Endodermal cell (in vitro differentiated cells): ENCODE measurements around the gene DSG1. TPM values are rescaled to one million over a fixed set of nuclear protein-coding genes. Genes with fewer than 3 reads are reported as not detected.

Experiments used
- DNase-seq: peaks from one replicate; pipeline ENCODE4 v3.0.0-alpha.2; 2017
- H3K27ac ChIP-seq: 2 replicates; pipeline ENCODE4 v1.5.1; 2013; ENCODE audit warnings: mild to moderate bottlenecking, low read depth, low read length, moderate library complexity
- H3K27me3 ChIP-seq: 2 replicates; pipeline ENCODE4 v1.6.1; 2013; ENCODE audit warnings: mild to moderate bottlenecking, low read length, moderate library complexity; ENCODE audit not compliant: insufficient read depth, control insufficient read depth, poor library complexity, severe bottlenecking
- H3K36me3 ChIP-seq: 2 replicates; pipeline ENCODE4 v1.7.0; 2013; ENCODE audit warnings: mild to moderate bottlenecking, low read length, moderate library complexity; ENCODE audit not compliant: control insufficient read depth, insufficient read depth
- H3K4me1 ChIP-seq: one replicate; pipeline ENCODE4 v1.7.0; 2013; ENCODE audit warnings: low read length; ENCODE audit not compliant: control insufficient read depth, insufficient read depth
- H3K4me3 ChIP-seq: 2 replicates; pipeline ENCODE4 v1.5.1; 2013; ENCODE audit warnings: mild to moderate bottlenecking, low read length, moderate library complexity
- H3K9ac ChIP-seq: 2 replicates; pipeline ENCODE4 v1.6.1; 2013; ENCODE audit warnings: mild to moderate bottlenecking, low read length, moderate library complexity; ENCODE audit not compliant: poor library complexity, severe bottlenecking; ENCODE audit errors: extremely low read depth
- H3K9me3 ChIP-seq: 2 replicates; pipeline ENCODE4 v1.6.1; 2013; ENCODE audit warnings: mild to moderate bottlenecking, low read length, moderate library complexity; ENCODE audit not compliant: control insufficient read depth
- H3K27ac Mint-ChIP-seq: 2 replicates; pipeline ENCODE4 v1.8.0; 2020; ENCODE audit warnings: mixed read lengths
- H3K27me3 Mint-ChIP-seq: 2 replicates; pipeline ENCODE4 v1.8.0; 2021; ENCODE audit warnings: mild to moderate bottlenecking, mixed read lengths; ENCODE audit not compliant: insufficient read depth
- H3K36me3 Mint-ChIP-seq: 2 replicates; pipeline ENCODE4 v1.8.0; 2020; ENCODE audit warnings: low read depth, mixed read lengths
- H3K4me1 Mint-ChIP-seq: 2 replicates; pipeline ENCODE4 v1.8.0; 2020; ENCODE audit warnings: mixed read lengths
- H3K4me3 Mint-ChIP-seq: 2 replicates; pipeline ENCODE4 v1.8.0; 2020; ENCODE audit warnings: mild to moderate bottlenecking, moderate library complexity, mixed read lengths
- H3K9me3 Mint-ChIP-seq: 2 replicates; pipeline ENCODE4 v1.8.0; 2020; ENCODE audit warnings: mild to moderate bottlenecking, mixed read lengths
- CTCF ChIP-seq: fragments of 200-600 bp; sonication (generic); conservative IDR thresholded peaks from 2 replicates; pipeline ENCODE4 v1.5.0; 2021; ENCODE audit warnings: antibody characterized with exemption, mild to moderate bottlenecking
- WGBS, 2 experiments: methylation state at CpG; one replicate each; pipeline versions ENCODE4 v1.1.5 to v1.1.7; 2013; ENCODE audit warnings: missing lambda C conversion rate in 2 of 2, mixed read lengths in 1 of 2; ENCODE audit not compliant: insufficient coverage in 1 of 2, insufficient read length in 1 of 2; 5-methylcytosine and 5-hydroxymethylcytosine counted together
- total RNA-seq, 2 donors: library from RNA; stranded (reverse); fragmentation: NEBNext Ultra II Directional in 1 of 2; extraction: Animal tissue kit (Norgen Biotek cat#: 25700) in 1 of 2; gene quantifications; 2 replicates in 1 of 2; 3 replicates in 1 of 2; pipeline ENCODE4 v1.2.1, GENCODE V29; 2021

DSG1 gene
- total RNA-seq, 2 donors from 2014 or later: not detected

- 78 to 90% methylated on average over 3 of the region's 3 CpGs for WGBS, 2 experiments
- Histone ChIP-seq H3K36me3 (no peaks in the 10 kb centered on the region), H3K9ac (no peak overlapping the region), H3K4me1 (no peaks in the 10 kb centered on the region), H3K27ac (no peak overlapping the region), H3K9me3 (no peaks in the 10 kb centered on the region), H3K4me3 (no peak overlapping the region), H3K27me3 (no peaks in the 10 kb centered on the region)
- H3K36me3 Mint-ChIP-seq: no peaks in the 10 kb centered on the region
- H3K4me3 Mint-ChIP-seq: no peak overlapping the region
- no peaks in the 10 kb centered on the region for H3K27me3 Mint-ChIP-seq
- H3K4me1 Mint-ChIP-seq: peaks cover 14% of the 10 kb centered on the region
- H3K27ac Mint-ChIP-seq: no peak overlapping the region
- no peak for TF ChIP-seq CTCF
- DNase-seq: no peak
- H3K9me3 Mint-ChIP-seq: no peaks in the 10 kb centered on the region
These were observed 42.1 kb upstream of the DSG1 start for GRCh38 chr18:31275722-31276463.

- H3K4me1 ChIP-seq: no peaks in the 10 kb centered on the region
- H3K9ac ChIP-seq: no peak overlapping the region
- no peaks in the 10 kb centered on the region for H3K27me3 Mint-ChIP-seq
- 82 to 86% methylated on average over 1 of the region's 1 CpG for WGBS, 2 experiments
- peaks cover 5% of the 10 kb centered on the region for H3K9me3 Mint-ChIP-seq
- H3K4me1 Mint-ChIP-seq: peaks cover 16% of the 10 kb centered on the region
- no peak overlapping the region for H3K27ac ChIP-seq
- H3K36me3 ChIP-seq: no peaks in the 10 kb centered on the region
- H3K4me3 Mint-ChIP-seq: no peak overlapping the region
- no peaks in the 10 kb centered on the region for H3K9me3 ChIP-seq
- H3K27me3 ChIP-seq: no peaks in the 10 kb centered on the region
- no peak for TF ChIP-seq CTCF
- H3K27ac Mint-ChIP-seq: no peak overlapping the region
- no peak overlapping the region for H3K4me3 ChIP-seq
- DNase-seq: no peak
- peaks cover 2% of the 10 kb centered on the region for H3K36me3 Mint-ChIP-seq
These were observed 39.3 kb upstream of the DSG1 start for GRCh38 chr18:31278609-31279071.

GRCh38 chr18:31280502-31280901, 37.5 kb upstream of the DSG1 start:
- H3K36me3 ChIP-seq: no peaks in the 10 kb centered on the region
- Mint-ChIP-seq H3K27ac (no peak overlapping the region), H3K27me3 (no peaks in the 10 kb centered on the region), H3K9me3 (peaks cover 17% of the 10 kb centered on the region), H3K36me3 (peaks cover 7% of the 10 kb centered on the region), H3K4me1 (peaks cover 6% of the 10 kb centered on the region), H3K4me3 (no peak overlapping the region)
- no peaks in the 10 kb centered on the region for H3K27me3 ChIP-seq
- no peaks in the 10 kb centered on the region for H3K9me3 ChIP-seq
- H3K4me1 ChIP-seq: no peaks in the 10 kb centered on the region
- no peak overlapping the region for H3K9ac ChIP-seq
- no peak for TF ChIP-seq CTCF
- no peak for DNase-seq
- 86 to 100% methylated on average over 1 to 2 of the region's 2 CpGs for WGBS, 2 experiments
- no peak overlapping the region for H3K27ac ChIP-seq
- no peak overlapping the region for H3K4me3 ChIP-seq
